Measurements from ENCODE around the gene CNN3. TPM values are rescaled to one million over a fixed set of nuclear protein-coding genes. Genes with fewer than 3 reads are reported as not detected.
A peak's percentile ranks its signal among the peaks of the same experiment; 100 is the strongest.

The CNN3 gene
- total RNA-seq, 4 donors from 2014 or later, result 89.9 to 116 (median 96.2) TPM

DNA sequence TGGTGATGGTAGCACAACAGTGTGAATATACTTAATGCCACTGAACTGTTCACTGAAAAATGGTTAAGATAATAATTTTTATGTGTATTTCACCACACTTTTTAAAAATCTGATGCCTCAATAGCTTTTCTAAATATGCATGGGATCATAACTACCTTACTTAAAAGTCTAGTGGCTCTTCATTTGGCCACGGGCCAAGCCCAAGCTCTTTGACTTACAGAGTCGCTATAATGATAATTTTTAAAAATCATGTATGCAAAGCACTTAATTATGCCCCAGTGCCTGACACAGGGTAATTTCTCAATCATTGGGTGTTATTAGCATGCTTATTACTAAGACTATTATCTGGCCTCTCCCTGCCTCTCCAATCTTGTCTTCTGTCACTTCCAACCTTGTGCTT, 7.6 kb upstream of the CNN3 start:
- Histone ChIP-seq H3K4me3 (no peak overlapping the region), H3K36me3 (no peaks in the 10 kb centered on the region), H3K9me3 (no peaks in the 10 kb centered on the region), H3K4me1 (peaks cover 0 to 8% (median 0%) of the 10 kb centered on the region in 4 donors), H3K27ac (no peak overlapping the region), H3K27me3 (no peaks in the 10 kb centered on the region)
- TF ChIP-seq, protein P1, sequence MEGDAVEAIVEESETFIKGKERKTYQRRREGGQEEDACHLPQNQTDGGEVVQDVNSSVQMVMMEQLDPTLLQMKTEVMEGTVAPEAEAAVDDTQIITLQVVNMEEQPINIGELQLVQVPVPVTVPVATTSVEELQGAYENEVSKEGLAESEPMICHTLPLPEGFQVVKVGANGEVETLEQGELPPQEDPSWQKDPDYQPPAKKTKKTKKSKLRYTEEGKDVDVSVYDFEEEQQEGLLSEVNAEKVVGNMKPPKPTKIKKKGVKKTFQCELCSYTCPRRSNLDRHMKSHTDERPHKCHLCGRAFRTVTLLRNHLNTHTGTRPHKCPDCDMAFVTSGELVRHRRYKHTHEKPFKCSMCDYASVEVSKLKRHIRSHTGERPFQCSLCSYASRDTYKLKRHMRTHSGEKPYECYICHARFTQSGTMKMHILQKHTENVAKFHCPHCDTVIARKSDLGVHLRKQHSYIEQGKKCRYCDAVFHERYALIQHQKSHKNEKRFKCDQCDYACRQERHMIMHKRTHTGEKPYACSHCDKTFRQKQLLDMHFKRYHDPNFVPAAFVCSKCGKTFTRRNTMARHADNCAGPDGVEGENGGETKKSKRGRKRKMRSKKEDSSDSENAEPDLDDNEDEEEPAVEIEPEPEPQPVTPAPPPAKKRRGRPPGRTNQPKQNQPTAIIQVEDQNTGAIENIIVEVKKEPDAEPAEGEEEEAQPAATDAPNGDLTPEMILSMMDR (IDR thresholded peaks at IDR 0.05), result no peak
- TF ChIP-seq POLR2A (IDR thresholded peaks at IDR 0.05), result no peak
- DNase-seq, result no peak

GRCh38 chr1:94931254-94931841, 4.4 kb upstream of the CNN3 start:
- Histone ChIP-seq H3K27ac (no peak overlapping the region), H3K27me3 (no peaks in the 10 kb centered on the region), H3K9me3 (no peaks in the 10 kb centered on the region), H3K4me1 (peaks cover 0 to 25% (median 6%) of the 10 kb centered on the region in 4 donors), H3K4me3 (no peak overlapping the region), H3K36me3 (no peaks in the 10 kb centered on the region)
- no peak for DNase-seq
- TF ChIP-seq, protein P1 (IDR thresholded peaks at IDR 0.05), result no peak
- TF ChIP-seq POLR2A (IDR thresholded peaks at IDR 0.05), result no peak

GRCh38 chr1:94929351-94930217, 2.7 kb upstream of the CNN3 start:
- Histone ChIP-seq H3K27ac (peak overlapping the region; percentile 13 to 97 (median 54)), H3K4me1 (peaks cover 0 to 25% (median 7%) of the 10 kb centered on the region in 4 donors), H3K4me3 (peak overlapping the region in 2 of 4 donors; percentile 71 to 81), H3K36me3 (no peaks in the 10 kb centered on the region), H3K9me3 (no peaks in the 10 kb centered on the region), H3K27me3 (no peaks in the 10 kb centered on the region)
- no peak for TF ChIP-seq POLR2A (IDR thresholded peaks at IDR 0.05)
- TF ChIP-seq, protein P1 (IDR thresholded peaks at IDR 0.05), result no peak
- peak in 2 of 3 donors; percentile 65 to 67 for DNase-seq

DNA sequence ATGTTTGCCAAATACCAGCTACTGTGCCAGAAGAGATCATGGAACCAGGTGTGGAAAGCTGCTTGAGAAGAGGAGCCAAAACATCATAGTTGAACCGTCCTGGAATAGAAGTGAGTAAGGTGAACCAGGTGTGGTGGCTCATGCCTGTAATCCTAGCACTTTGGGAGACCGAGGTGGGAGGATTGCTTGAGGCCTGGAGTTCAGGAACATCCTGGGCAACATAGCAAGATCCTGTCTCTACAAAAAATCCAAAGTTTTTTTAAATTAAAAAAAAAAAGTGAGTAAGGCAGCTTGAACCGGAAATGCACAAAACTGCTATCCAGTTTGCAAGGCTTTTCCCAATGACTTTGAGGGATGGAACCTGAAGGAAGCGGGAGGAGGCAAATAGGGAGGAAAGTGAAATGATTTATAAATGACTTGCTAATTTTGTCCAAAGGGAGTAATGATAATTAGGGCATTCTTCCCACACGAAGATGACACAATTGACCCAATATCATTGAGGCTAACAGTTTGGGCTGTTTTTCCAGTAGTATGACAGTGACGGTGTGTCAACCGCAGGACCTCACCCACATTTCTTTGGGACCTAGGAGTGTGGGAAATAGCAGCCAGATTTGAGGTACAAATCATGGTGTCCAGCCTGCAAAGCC, 1.5 kb upstream of the CNN3 start:
- Histone ChIP-seq H3K36me3 (no peaks in the 10 kb centered on the region), H3K4me1 (peaks cover 0 to 34% (median 7%) of the 10 kb centered on the region in 4 donors), H3K27ac (peak overlapping the region; percentile 80 to 97 (median 92)), H3K4me3 (peak overlapping the region in 2 of 4 donors; percentile 71 to 81), H3K9me3 (no peaks in the 10 kb centered on the region), H3K27me3 (no peaks in the 10 kb centered on the region)
- TF ChIP-seq, protein P1 (IDR thresholded peaks at IDR 0.05), result no peak
- no peak for TF ChIP-seq POLR2A (IDR thresholded peaks at IDR 0.05)
- DNase-seq, result no peak

GRCh38 chr1:94927405-94928175, 680 bp upstream of the CNN3 start:
- Histone ChIP-seq H3K27ac (peak overlapping the region; percentile 80 to 97 (median 92)), H3K36me3 (no peaks in the 10 kb centered on the region), H3K4me1 (peaks cover 0 to 42% (median 7%) of the 10 kb centered on the region in 4 donors), H3K9me3 (no peaks in the 10 kb centered on the region), H3K4me3 (peak overlapping the region; percentile 66 to 81 (median 76)), H3K27me3 (no peaks in the 10 kb centered on the region)
- DNase-seq, result peak; percentile 18 to 74 (median 68)
- TF ChIP-seq POLR2A (IDR thresholded peaks at IDR 0.05), result no peak
- TF ChIP-seq, protein P1 (IDR thresholded peaks at IDR 0.05), result no peak
